ENCODE results near the gene OR5D18.

DNA sequence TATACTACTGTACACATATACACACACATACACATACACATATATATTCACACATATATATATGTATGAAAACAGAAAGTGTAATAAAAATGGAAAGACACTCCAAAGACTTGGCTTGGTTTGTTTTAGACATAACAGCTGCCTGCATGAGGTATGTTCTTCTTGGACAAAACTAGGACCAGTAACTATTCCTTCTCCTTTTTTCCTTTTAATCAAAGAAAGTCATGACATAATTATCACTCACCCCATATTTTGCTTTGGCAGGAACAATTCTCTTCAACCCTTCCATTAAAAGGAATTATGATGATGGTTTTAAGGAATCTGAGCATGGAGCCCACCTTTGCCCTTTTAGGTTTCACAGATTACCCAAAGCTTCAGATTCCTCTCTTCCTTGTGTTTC lies 24.2 kb upstream of the OR5D18 start, which contains the start of gene OR5D14:
- TF ChIP-seq, protein P1, sequence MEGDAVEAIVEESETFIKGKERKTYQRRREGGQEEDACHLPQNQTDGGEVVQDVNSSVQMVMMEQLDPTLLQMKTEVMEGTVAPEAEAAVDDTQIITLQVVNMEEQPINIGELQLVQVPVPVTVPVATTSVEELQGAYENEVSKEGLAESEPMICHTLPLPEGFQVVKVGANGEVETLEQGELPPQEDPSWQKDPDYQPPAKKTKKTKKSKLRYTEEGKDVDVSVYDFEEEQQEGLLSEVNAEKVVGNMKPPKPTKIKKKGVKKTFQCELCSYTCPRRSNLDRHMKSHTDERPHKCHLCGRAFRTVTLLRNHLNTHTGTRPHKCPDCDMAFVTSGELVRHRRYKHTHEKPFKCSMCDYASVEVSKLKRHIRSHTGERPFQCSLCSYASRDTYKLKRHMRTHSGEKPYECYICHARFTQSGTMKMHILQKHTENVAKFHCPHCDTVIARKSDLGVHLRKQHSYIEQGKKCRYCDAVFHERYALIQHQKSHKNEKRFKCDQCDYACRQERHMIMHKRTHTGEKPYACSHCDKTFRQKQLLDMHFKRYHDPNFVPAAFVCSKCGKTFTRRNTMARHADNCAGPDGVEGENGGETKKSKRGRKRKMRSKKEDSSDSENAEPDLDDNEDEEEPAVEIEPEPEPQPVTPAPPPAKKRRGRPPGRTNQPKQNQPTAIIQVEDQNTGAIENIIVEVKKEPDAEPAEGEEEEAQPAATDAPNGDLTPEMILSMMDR (IDR thresholded peaks at IDR 0.05), result no peak
- no peak for TF ChIP-seq POLR2A (IDR thresholded peaks at IDR 0.05)
